ENCODE data around the gene SDK2. TPM values are rescaled to one million over a fixed set of nuclear protein-coding genes. Genes with fewer than 3 reads are reported as not detected.

Gene SDK2
- total RNA-seq, 2 donors from 2014 or later: 1.5 to 5.6 TPM

GRCh38 chr17:73575470-73576221, 68.6 kb downstream of the SDK2 start:
- Histone ChIP-seq H3K9me3 (no peaks in the 10 kb centered on the region), H3K4me3 (no peak overlapping the region), H3K36me3 (no peaks in the 10 kb centered on the region), H3K27me3 (no peaks in the 10 kb centered on the region), H3K27ac (no peak overlapping the region), H3K4me1 (no peaks in the 10 kb centered on the region)
- TF ChIP-seq, protein P1, sequence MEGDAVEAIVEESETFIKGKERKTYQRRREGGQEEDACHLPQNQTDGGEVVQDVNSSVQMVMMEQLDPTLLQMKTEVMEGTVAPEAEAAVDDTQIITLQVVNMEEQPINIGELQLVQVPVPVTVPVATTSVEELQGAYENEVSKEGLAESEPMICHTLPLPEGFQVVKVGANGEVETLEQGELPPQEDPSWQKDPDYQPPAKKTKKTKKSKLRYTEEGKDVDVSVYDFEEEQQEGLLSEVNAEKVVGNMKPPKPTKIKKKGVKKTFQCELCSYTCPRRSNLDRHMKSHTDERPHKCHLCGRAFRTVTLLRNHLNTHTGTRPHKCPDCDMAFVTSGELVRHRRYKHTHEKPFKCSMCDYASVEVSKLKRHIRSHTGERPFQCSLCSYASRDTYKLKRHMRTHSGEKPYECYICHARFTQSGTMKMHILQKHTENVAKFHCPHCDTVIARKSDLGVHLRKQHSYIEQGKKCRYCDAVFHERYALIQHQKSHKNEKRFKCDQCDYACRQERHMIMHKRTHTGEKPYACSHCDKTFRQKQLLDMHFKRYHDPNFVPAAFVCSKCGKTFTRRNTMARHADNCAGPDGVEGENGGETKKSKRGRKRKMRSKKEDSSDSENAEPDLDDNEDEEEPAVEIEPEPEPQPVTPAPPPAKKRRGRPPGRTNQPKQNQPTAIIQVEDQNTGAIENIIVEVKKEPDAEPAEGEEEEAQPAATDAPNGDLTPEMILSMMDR (IDR thresholded peaks at IDR 0.05): no peak
- DNase-seq (ENCODE audit: low spot score): no peak

DNA sequence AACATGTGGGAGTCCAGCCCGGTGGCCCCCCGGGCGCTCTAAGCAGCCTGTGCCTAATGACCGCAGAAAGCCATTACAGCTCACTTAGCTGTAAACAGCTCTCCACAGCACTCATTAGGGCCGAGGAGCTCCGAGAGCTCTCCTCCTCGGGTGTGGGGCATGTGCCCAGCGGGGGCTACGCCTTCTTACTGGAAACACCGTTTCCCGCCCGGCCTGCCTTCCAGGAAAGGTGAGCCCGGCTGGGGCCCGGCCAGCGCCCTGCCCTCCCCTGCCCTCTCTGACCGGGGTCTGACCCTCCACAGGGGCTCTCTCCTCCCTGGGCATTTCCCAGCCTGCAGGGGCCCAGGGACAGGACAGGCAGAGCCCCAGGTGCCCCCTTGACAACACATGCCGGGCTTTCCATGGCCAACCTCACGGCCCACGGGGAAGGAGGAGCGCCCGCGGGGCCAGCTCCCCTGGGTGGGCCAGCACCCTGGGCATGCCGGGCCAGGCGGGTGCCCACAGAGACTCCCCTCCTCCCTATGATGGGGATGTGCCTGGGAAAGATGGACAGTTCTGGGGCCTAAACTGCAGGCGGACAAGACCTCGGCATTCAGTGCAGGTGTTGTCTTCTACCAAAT, 72.6 kb downstream of the SDK2 start:
- no peaks in the 10 kb centered on the region for H3K4me1 ChIP-seq
- no peak for DNase-seq (ENCODE audit: low spot score)
- H3K4me3 ChIP-seq: no peak overlapping the region
- H3K9me3 ChIP-seq: no peaks in the 10 kb centered on the region
- H3K27ac ChIP-seq: no peak overlapping the region
- TF ChIP-seq, protein P1 (IDR thresholded peaks at IDR 0.05): no peak
- no peaks in the 10 kb centered on the region for H3K36me3 ChIP-seq
- H3K27me3 ChIP-seq: no peaks in the 10 kb centered on the region

DNA sequence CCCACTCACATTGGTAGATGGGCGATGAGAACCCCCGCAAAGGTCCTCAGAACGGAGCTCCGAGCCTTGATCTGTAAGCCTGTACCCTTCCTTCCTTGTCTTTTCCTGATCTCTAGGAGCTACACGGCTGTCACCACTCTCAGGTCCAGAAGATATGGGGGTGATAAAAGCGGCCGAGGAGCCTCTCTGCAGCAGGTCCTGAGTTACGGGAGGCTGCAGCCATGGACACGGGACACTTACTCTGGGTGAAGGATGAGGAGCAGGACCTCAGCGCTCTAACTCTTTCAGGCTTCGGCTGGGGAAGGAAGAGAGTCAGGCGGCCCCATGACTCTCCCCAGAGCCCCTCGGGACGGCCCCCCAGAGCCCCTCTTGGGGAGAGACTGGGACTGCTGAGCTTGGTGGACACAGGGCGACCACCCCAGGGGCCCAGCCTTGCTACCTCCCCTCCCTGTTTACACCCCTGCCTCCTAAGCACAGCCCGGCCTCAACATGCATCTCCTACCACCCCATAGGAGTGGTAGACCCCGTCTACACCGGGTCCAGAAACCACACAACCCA, 74.4 kb downstream of the SDK2 start:
- Histone ChIP-seq H3K4me3 (no peak overlapping the region), H3K36me3 (no peaks in the 10 kb centered on the region), H3K27me3 (no peaks in the 10 kb centered on the region), H3K27ac (no peak overlapping the region), H3K4me1 (no peaks in the 10 kb centered on the region), H3K9me3 (no peaks in the 10 kb centered on the region)
- no peak for DNase-seq (ENCODE audit: low spot score)
- TF ChIP-seq, protein P1 (IDR thresholded peaks at IDR 0.05): no peak

DNA sequence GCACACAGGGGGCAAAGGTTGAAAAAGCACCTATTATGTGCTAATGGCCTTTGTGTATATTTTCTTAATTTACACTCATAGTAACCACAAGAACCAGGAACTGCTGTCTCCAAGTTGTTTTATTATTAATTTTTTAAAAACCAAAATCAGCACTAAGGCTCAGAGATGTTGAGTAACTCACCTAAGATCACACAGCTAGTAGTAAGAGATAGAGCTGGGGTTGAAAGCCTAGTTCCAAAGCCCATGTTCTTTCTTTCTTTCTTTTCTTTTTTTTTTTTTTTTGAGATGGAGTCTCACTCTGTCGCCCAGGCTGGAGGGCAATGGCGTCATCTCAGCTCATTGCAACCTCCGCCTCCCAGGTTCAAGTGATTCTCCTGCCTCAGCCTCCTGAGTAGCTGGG, 75.3 kb downstream of the SDK2 start:
- TF ChIP-seq, protein P1 (IDR thresholded peaks at IDR 0.05): no peak
- H3K4me3 ChIP-seq: no peak overlapping the region

GRCh38 chr17:73566905-73567782, 77.1 kb downstream of the SDK2 start:
- Histone ChIP-seq H3K36me3 (no peaks in the 10 kb centered on the region), H3K4me1 (no peaks in the 10 kb centered on the region), H3K27me3 (no peaks in the 10 kb centered on the region), H3K4me3 (no peak overlapping the region), H3K9me3 (no peaks in the 10 kb centered on the region), H3K27ac (no peak overlapping the region)
- DNase-seq (ENCODE audit: low spot score): no peak
- TF ChIP-seq, protein P1 (IDR thresholded peaks at IDR 0.05): no peak

More for the DNA sequence above, 75.3 kb downstream of the SDK2 start:
- H3K4me1 ChIP-seq: no peaks in the 10 kb centered on the region
- no peaks in the 10 kb centered on the region for H3K9me3 ChIP-seq
- no peak overlapping the region for H3K27ac ChIP-seq
- no peaks in the 10 kb centered on the region for H3K36me3 ChIP-seq
- no peak for DNase-seq (ENCODE audit: low spot score)
- no peaks in the 10 kb centered on the region for H3K27me3 ChIP-seq

All from right atrium auricular region (tissue), 2 donors.